GM23338 (cell line): Measurements from ENCODE around the gene RPH3AL. TPM values are rescaled to one million over a fixed set of nuclear protein-coding genes. Genes with fewer than 3 reads are reported as not detected.

ENCODE experiments used
- polyA plus RNA-seq: library from polyadenylated mRNA; unstranded; fragments of >200 nt; fragmentation: Nextera tagmentation; extraction: Ambion mirVana; gene quantifications from 2 replicates; pipeline ENCODE4 v1.2.1, GENCODE V29; 2016
- total RNA-seq: library from RNA; depleted of rRNA; stranded (reverse); fragments of >200 nt; shearing (Covaris generic); gene quantifications from 2 replicates; pipeline ENCODE4 v1.2.3, GENCODE V29; 2014; rRNA removed

RPH3AL gene
- total and polyA plus RNA-seq, 2 experiments from 2014 or later = 2.7 to 6.3 TPM

Other genes with a start within 250 kb of the RPH3AL start
- gene SCGB1C2, start 215.2 kb downstream of the RPH3AL start, total RNA-seq = not detected in 2 replicates
- not detected in 2 replicates for gene SCGB1C2, start 215.2 kb downstream of the RPH3AL start, polyA plus RNA-seq
- gene DOC2B, start 171.2 kb downstream of the RPH3AL start, total RNA-seq = 2.4 and 3.8 TPM in 2 replicates
- 0.42 and 0.66 TPM in 2 replicates for gene DOC2B, start 171.2 kb downstream of the RPH3AL start, polyA plus RNA-seq
- gene RFLNB, start 93.1 kb upstream of the RPH3AL start, total RNA-seq = 59.2 and 59.9 TPM in 2 replicates
- 40.7 and 49.4 TPM in 2 replicates for gene RFLNB, start 93.1 kb upstream of the RPH3AL start, polyA plus RNA-seq